ENCODE data around the gene INPP1.
"Not testable (repeated sequence)": the region's sequence is repeated elsewhere in the genome, so short reads cannot be mapped to it uniquely, and the experiment has no call there.

INPP1 gene

DNA sequence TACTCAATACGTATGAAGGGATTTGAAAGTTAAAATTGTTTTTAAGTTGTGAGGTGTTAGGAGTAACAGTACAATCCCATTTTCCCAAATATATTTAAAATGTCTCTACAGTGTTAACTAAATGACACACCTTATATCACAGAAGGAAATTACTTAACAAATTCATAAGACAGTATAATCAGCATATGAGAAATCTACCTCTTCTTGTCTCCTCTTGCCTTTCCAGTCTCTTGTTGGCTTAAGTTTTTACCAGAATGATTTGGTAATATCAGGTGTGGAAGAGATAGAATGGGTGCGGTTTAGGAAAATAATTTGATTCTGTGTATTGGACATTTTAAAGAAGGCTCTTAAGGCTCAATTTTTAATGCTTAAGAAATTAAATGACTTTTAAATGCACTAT, 9.5 kb upstream of the INPP1 start:
- H2AFZ ChIP-seq (ENCODE audit: low read depth, low read length) = no peak overlapping the region
- TF ChIP-seq, protein P1, sequence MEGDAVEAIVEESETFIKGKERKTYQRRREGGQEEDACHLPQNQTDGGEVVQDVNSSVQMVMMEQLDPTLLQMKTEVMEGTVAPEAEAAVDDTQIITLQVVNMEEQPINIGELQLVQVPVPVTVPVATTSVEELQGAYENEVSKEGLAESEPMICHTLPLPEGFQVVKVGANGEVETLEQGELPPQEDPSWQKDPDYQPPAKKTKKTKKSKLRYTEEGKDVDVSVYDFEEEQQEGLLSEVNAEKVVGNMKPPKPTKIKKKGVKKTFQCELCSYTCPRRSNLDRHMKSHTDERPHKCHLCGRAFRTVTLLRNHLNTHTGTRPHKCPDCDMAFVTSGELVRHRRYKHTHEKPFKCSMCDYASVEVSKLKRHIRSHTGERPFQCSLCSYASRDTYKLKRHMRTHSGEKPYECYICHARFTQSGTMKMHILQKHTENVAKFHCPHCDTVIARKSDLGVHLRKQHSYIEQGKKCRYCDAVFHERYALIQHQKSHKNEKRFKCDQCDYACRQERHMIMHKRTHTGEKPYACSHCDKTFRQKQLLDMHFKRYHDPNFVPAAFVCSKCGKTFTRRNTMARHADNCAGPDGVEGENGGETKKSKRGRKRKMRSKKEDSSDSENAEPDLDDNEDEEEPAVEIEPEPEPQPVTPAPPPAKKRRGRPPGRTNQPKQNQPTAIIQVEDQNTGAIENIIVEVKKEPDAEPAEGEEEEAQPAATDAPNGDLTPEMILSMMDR (IDR thresholded peaks at IDR 0.05; ENCODE audit: borderline replicate concordance, extremely low read depth, low read length, poor library complexity, severe bottlenecking) = no peak
- TF ChIP-seq EZH2 (IDR thresholded peaks at IDR 0.05; ENCODE audit: borderline replicate concordance, low read depth, low read length, severe bottlenecking) = no peak
- H3K9me3 ChIP-seq (ENCODE audit: insufficient read depth, low read length, severe bottlenecking) = no peaks in the 10 kb centered on the region
- no peaks in the 10 kb centered on the region for H4K20me1 ChIP-seq (ENCODE audit: insufficient read depth, low read length)
- H3K4me1 ChIP-seq (ENCODE audit: insufficient read depth, low read length) = no peaks in the 10 kb centered on the region
- H3K27me3 ChIP-seq (ENCODE audit: insufficient read depth, low read length, poor library complexity) = no peaks in the 10 kb centered on the region
- no peak overlapping the region for H3K27ac ChIP-seq (ENCODE audit: low read length)
- no peak overlapping the region for H3K4me3 ChIP-seq (ENCODE audit: low read depth in 1 of 2, low read length in 2 of 2)
- H3K36me3 ChIP-seq (ENCODE audit: insufficient read depth, low read length) = no peaks in the 10 kb centered on the region
- no peak overlapping the region for H3K9ac ChIP-seq (ENCODE audit: low read depth, low read length)
- H3K4me2 ChIP-seq (ENCODE audit: insufficient read depth, low read length) = no peak overlapping the region
- DNase-seq (no peak), ATAC-seq (ENCODE audit: insufficient read depth, low read depth) (no peak)
- no peaks in the 10 kb centered on the region for H3K79me2 ChIP-seq (ENCODE audit: insufficient read depth, low read length)

- no peaks in the 10 kb centered on the region for H3K27me3 ChIP-seq (ENCODE audit: insufficient read depth, low read length, poor library complexity)
- H4K20me1 ChIP-seq (ENCODE audit: insufficient read depth, low read length) = no peaks in the 10 kb centered on the region
- no peaks in the 10 kb centered on the region for H3K79me2 ChIP-seq (ENCODE audit: insufficient read depth, low read length)
- H3K4me2 ChIP-seq (ENCODE audit: insufficient read depth, low read length) = no peak overlapping the region
- H3K27ac ChIP-seq (ENCODE audit: low read length) = no peak overlapping the region
- H3K4me3 ChIP-seq (ENCODE audit: low read depth in 1 of 2, low read length in 2 of 2) = no peak overlapping the region
- H3K36me3 ChIP-seq (ENCODE audit: insufficient read depth, low read length) = no peaks in the 10 kb centered on the region
- H3K4me1 ChIP-seq (ENCODE audit: insufficient read depth, low read length) = no peaks in the 10 kb centered on the region
- ATAC-seq (ENCODE audit: insufficient read depth, low read depth) = no peak
- no peak for DNase-seq
- H3K9me3 ChIP-seq (ENCODE audit: insufficient read depth, low read length, severe bottlenecking) = no peaks in the 10 kb centered on the region
- H2AFZ ChIP-seq (ENCODE audit: low read depth, low read length) = no peak overlapping the region
- TF ChIP-seq EZH2 (IDR thresholded peaks at IDR 0.05; ENCODE audit: borderline replicate concordance, low read depth, low read length, severe bottlenecking) = no peak
- TF ChIP-seq, protein P1 (IDR thresholded peaks at IDR 0.05; ENCODE audit: borderline replicate concordance, extremely low read depth, low read length, poor library complexity, severe bottlenecking) = no peak
- H3K9ac ChIP-seq (ENCODE audit: low read depth, low read length) = no peak overlapping the region
These were observed 8.7 kb upstream of the INPP1 start for GRCh38 chr2:190334479-190335224.

GRCh38 chr2:190335225-190335559, 8.2 kb upstream of the INPP1 start:
- Histone ChIP-seq H3K27me3 (ENCODE audit: insufficient read depth, low read length, poor library complexity) (no peaks in the 10 kb centered on the region), H3K4me2 (ENCODE audit: insufficient read depth, low read length) (no peak overlapping the region), H3K9me3 (ENCODE audit: insufficient read depth, low read length, severe bottlenecking) (no peaks in the 10 kb centered on the region), H2AFZ (ENCODE audit: low read depth, low read length) (no peak overlapping the region), H3K79me2 (ENCODE audit: insufficient read depth, low read length) (no peaks in the 10 kb centered on the region), H3K36me3 (ENCODE audit: insufficient read depth, low read length) (no peaks in the 10 kb centered on the region), H3K4me1 (ENCODE audit: insufficient read depth, low read length) (no peaks in the 10 kb centered on the region), H4K20me1 (ENCODE audit: insufficient read depth, low read length) (no peaks in the 10 kb centered on the region), H3K9ac (ENCODE audit: low read depth, low read length) (no peak overlapping the region), H3K4me3 (ENCODE audit: low read depth in 1 of 2, low read length in 2 of 2) (no peak overlapping the region), H3K27ac (ENCODE audit: low read length) (no peak overlapping the region)
- no peak for DNase-seq
- ATAC-seq (ENCODE audit: insufficient read depth, low read depth) = no peak
- TF ChIP-seq EZH2 (IDR thresholded peaks at IDR 0.05; ENCODE audit: borderline replicate concordance, low read depth, low read length, severe bottlenecking) = no peak
- TF ChIP-seq, protein P1 (IDR thresholded peaks at IDR 0.05; ENCODE audit: borderline replicate concordance, extremely low read depth, low read length, poor library complexity, severe bottlenecking) = no peak

DNA sequence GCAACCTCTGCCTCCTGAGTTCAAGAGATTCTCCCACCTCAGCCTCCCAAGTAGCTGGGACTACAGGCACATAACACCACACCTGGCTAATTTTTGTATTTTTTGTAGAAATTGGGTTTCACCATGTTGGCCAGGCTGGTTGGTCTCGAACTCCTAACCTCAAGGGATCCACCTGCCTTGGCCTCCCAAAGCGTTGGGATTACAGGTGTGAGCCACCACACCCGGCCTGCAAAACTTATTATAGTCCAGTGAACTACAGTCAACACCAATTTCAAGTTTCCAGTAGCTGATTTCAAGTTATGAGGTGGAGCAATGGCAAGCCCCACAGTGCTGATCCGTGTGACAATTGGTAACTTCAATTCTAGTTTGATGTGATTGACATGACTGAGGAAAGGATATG, 7.8 kb upstream of the INPP1 start:
- not testable (repeated sequence) for H2AFZ ChIP-seq (ENCODE audit: low read depth, low read length); H3K9me3 ChIP-seq (ENCODE audit: insufficient read depth, low read length, severe bottlenecking); H3K4me1 ChIP-seq (ENCODE audit: insufficient read depth, low read length); DNase-seq; ATAC-seq (ENCODE audit: insufficient read depth, low read depth); H3K27ac ChIP-seq (ENCODE audit: low read length); H3K4me3 ChIP-seq (ENCODE audit: low read depth in 1 of 2, low read length in 2 of 2); H3K27me3 ChIP-seq (ENCODE audit: insufficient read depth, low read length, poor library complexity); H3K79me2 ChIP-seq (ENCODE audit: insufficient read depth, low read length); H3K9ac ChIP-seq (ENCODE audit: low read depth, low read length); H3K36me3 ChIP-seq (ENCODE audit: insufficient read depth, low read length); H3K4me2 ChIP-seq (ENCODE audit: insufficient read depth, low read length); H4K20me1 ChIP-seq (ENCODE audit: insufficient read depth, low read length)

Data from DND-41 (cell line).